Measurements from ENCODE around the gene DPP6. TPM values are rescaled to one million over a fixed set of nuclear protein-coding genes. Genes with fewer than 3 reads are reported as not detected.
"Not testable (repeated sequence)": the region's sequence is repeated elsewhere in the genome, so short reads cannot be mapped to it uniquely, and the experiment has no call there.

Gene DPP6
- polyA plus RNA-seq, 2 of the 4 experiments (the other 2 are of a cell fraction): not detected

GRCh38 chr7:154071833-154072232 lies 19.6 kb downstream of the DPP6 start:
- CTCF ChIA-PET: interaction anchor here (1.1 kb wide), 1 partner anchor 164 kb away, joined by 3 read pairs; no protein-coding TSS in a partner anchor
- ATAC-seq (peak; percentile 76 to 80; a peak in 5 of 6 replicates), FAIRE-seq (peak; percentile 56), DNase-seq (ENCODE audit: low read depth in 1 of 2, low spot score in 1 of 2) (peak; percentile 1 to 41)
- POLR2A ChIA-PET, H3K4me3 ChIP-seq, H3K27ac ChIP-seq, H3K4me2 ChIP-seq, H3K4me1 ChIP-seq, H3K9me3 ChIP-seq: not testable (repeated sequence)
- 5% methylated on average over 4 of the region's 4 CpGs for WGBS (ENCODE audit: missing lambda C conversion rate)
- 0 out of 2 replicates have a peak, but pooled peaks have one; percentile 39 for TF ChIP-seq MAX (IDR thresholded peaks at IDR 0.05)
- TF ChIP-seq CEBPB (IDR thresholded peaks at IDR 0.05): 0 out of 4 replicates have a peak, but pooled peaks of 1 of the 2 experiments have one; percentile 28
- peak; percentile 40 for TF ChIP-seq SMC3 (IDR thresholded peaks at IDR 0.05)
- peak in 1 of 2 experiments; percentile 49; a peak in 2 of 5 replicates for TF ChIP-seq RAD21 (conservative IDR thresholded peaks at IDR 0.05 in 1 of 2, IDR thresholded peaks at IDR 0.05 in 1 of 2)
- TF ChIP-seq E2F6 (IDR thresholded peaks at IDR 0.05; ENCODE audit: borderline replicate concordance, low read depth): peak; percentile 49; the same call in 1 of the 2 replicates
- peak; percentile 33; the same call in 1 of the 3 replicates for TF ChIP-seq CTCF (IDR thresholded peaks at IDR 0.05)

- DNase-seq (ENCODE audit: low read depth in 1 of 2, low spot score in 1 of 2); POLR2A ChIA-PET; H3K9me3 ChIP-seq; H3K4me3 ChIP-seq; CTCF ChIA-PET; H3K4me1 ChIP-seq; H3K4me2 ChIP-seq; ATAC-seq; FAIRE-seq; H3K27ac ChIP-seq: not testable (repeated sequence)
- WGBS (ENCODE audit: missing lambda C conversion rate): 16% methylated on average over 13 of the region's 15 CpGs
Measured at GRCh38 chr7:154072395-154073181, 20.4 kb downstream of the DPP6 start.

- H3K9me3 ChIP-seq; H3K4me2 ChIP-seq; H3K4me3 ChIP-seq; ATAC-seq; H3K27ac ChIP-seq; POLR2A ChIA-PET; CTCF ChIA-PET; DNase-seq (ENCODE audit: low read depth in 1 of 2, low spot score in 1 of 2); FAIRE-seq; H3K4me1 ChIP-seq: not testable (repeated sequence)
- 0% methylated on average over 2 of the region's 2 CpGs for WGBS (ENCODE audit: missing lambda C conversion rate)
Measured at GRCh38 chr7:154078523-154078922, 26.3 kb downstream of the DPP6 start.

- H3K27ac ChIP-seq; H3K9me3 ChIP-seq; DNase-seq (ENCODE audit: low read depth in 1 of 2, low spot score in 1 of 2); ATAC-seq; H3K4me1 ChIP-seq; H3K4me2 ChIP-seq; H3K4me3 ChIP-seq; FAIRE-seq; POLR2A ChIA-PET; CTCF ChIA-PET: not testable (repeated sequence)
- WGBS (ENCODE audit: missing lambda C conversion rate): 2% methylated on average over 3 of the region's 3 CpGs
Measured at GRCh38 chr7:154080249-154080648, 28.1 kb downstream of the DPP6 start.

GRCh38 chr7:154087037-154087725 lies 35.0 kb downstream of the DPP6 start:
- CTCF ChIA-PET: not testable (repeated sequence)

GRCh38 chr7:154092093-154092492 lies 39.9 kb downstream of the DPP6 start:
- 58% methylated on average over 3 of the region's 3 CpGs for WGBS (ENCODE audit: missing lambda C conversion rate)
- ATAC-seq; FAIRE-seq; POLR2A ChIA-PET; H3K4me1 ChIP-seq; CTCF ChIA-PET; H3K27ac ChIP-seq; H3K4me3 ChIP-seq; H3K9me3 ChIP-seq; H3K4me2 ChIP-seq; DNase-seq (ENCODE audit: low read depth in 1 of 2, low spot score in 1 of 2): not testable (repeated sequence)

More at GRCh38 chr7:154087037-154087725, 35.0 kb downstream of the DPP6 start:
- POLR2A ChIA-PET; DNase-seq (ENCODE audit: low read depth in 1 of 2, low spot score in 1 of 2); FAIRE-seq; H3K4me1 ChIP-seq; H3K4me3 ChIP-seq; H3K9me3 ChIP-seq; H3K4me2 ChIP-seq; H3K27ac ChIP-seq; ATAC-seq: not testable (repeated sequence)
- 1% methylated on average over 4 of the region's 6 CpGs for WGBS (ENCODE audit: missing lambda C conversion rate)

- H3K4me2 ChIP-seq; H3K9me3 ChIP-seq; CTCF ChIA-PET; POLR2A ChIA-PET; DNase-seq (ENCODE audit: low read depth in 1 of 2, low spot score in 1 of 2); H3K27ac ChIP-seq; H3K4me1 ChIP-seq; ATAC-seq; FAIRE-seq; H3K4me3 ChIP-seq: not testable (repeated sequence)
- WGBS (ENCODE audit: missing lambda C conversion rate): 20% methylated on average over 1 of the region's 9 CpGs
Measured at GRCh38 chr7:154095201-154095600, 43.0 kb downstream of the DPP6 start.

GRCh38 chr7:154105063-154105462 lies 52.9 kb downstream of the DPP6 start:
- POLR2A ChIA-PET; H3K4me1 ChIP-seq; CTCF ChIA-PET; DNase-seq (ENCODE audit: low read depth in 1 of 2, low spot score in 1 of 2); ATAC-seq; H3K27ac ChIP-seq; H3K9me3 ChIP-seq; H3K4me3 ChIP-seq; H3K4me2 ChIP-seq: not testable (repeated sequence)
- WGBS (ENCODE audit: missing lambda C conversion rate): 1% methylated on average over 9 of the region's 9 CpGs
- FAIRE-seq: peak; percentile 54

- DNase-seq (ENCODE audit: low read depth in 1 of 2, low spot score in 1 of 2); H3K9me3 ChIP-seq; H3K4me3 ChIP-seq; FAIRE-seq; CTCF ChIA-PET; POLR2A ChIA-PET; H3K27ac ChIP-seq; H3K4me2 ChIP-seq; ATAC-seq; H3K4me1 ChIP-seq: not testable (repeated sequence)
- no CpG with 5 or more reads among the region's 3 CpGs for WGBS (ENCODE audit: missing lambda C conversion rate)
Measured at GRCh38 chr7:154109615-154110014, 57.4 kb downstream of the DPP6 start.
